ENCODE results near the gene ALG5. TPM values are rescaled to one million over a fixed set of nuclear protein-coding genes. Genes with fewer than 3 reads are reported as not detected.

ALG5 gene
- 28.1 and 29.0 TPM in 2 replicates for total RNA-seq
- polyA plus RNA-seq (2012), result 23.9 TPM

- peak; percentile 90 for DNase-seq (ENCODE audit: low read depth)
Measured at GRCh38 chr13:36999054-36999714, at the start of gene ALG5. ALG5 (minus strand) TSS chr13:36999340; CDS start chr13:36999300, 40 bp downstream.

GRCh38 chr13:37047846-37048245, 48.7 kb upstream of the ALG5 start:
- DNase-seq (ENCODE audit: low read depth), result no peak

- no peak for DNase-seq (ENCODE audit: low read depth)
Measured at GRCh38 chr13:37047032-37047431, 47.9 kb upstream of the ALG5 start.

GRCh38 chr13:37046062-37046461, 46.9 kb upstream of the ALG5 start:
- no peak for DNase-seq (ENCODE audit: low read depth)

- DNase-seq (ENCODE audit: low read depth), result no peak
Measured at GRCh38 chr13:37040789-37041188, 41.6 kb upstream of the ALG5 start.

- DNase-seq (ENCODE audit: low read depth), result no peak
Measured at GRCh38 chr13:37039896-37040295, 40.8 kb upstream of the ALG5 start.

- no peak for DNase-seq (ENCODE audit: low read depth)
Measured at GRCh38 chr13:37037241-37037640, 38.1 kb upstream of the ALG5 start.

- DNase-seq (ENCODE audit: low read depth), result peak; percentile 6
Measured at GRCh38 chr13:37029617-37030016, 30.5 kb upstream of the ALG5 start.

- DNase-seq (ENCODE audit: low read depth), result no peak
Measured at GRCh38 chr13:37027639-37028038, 28.5 kb upstream of the ALG5 start.

GRCh38 chr13:37026771-37027170, 27.6 kb upstream of the ALG5 start:
- no peak for DNase-seq (ENCODE audit: low read depth)

- peak; percentile 82 for DNase-seq (ENCODE audit: low read depth)
Measured at GRCh38 chr13:37023871-37024270, 24.7 kb upstream of the ALG5 start.

- DNase-seq (ENCODE audit: low read depth), result no peak
Measured at GRCh38 chr13:37014609-37015008, 15.5 kb upstream of the ALG5 start.

- DNase-seq (ENCODE audit: low read depth), result no peak
Measured at GRCh38 chr13:37011788-37012187, 12.6 kb upstream of the ALG5 start.

GRCh38 chr13:37011002-37011401, 11.9 kb upstream of the ALG5 start:
- DNase-seq (ENCODE audit: low read depth), result no peak

GRCh38 chr13:37010424-37010823, 11.3 kb upstream of the ALG5 start:
- no peak for DNase-seq (ENCODE audit: low read depth)

GRCh38 chr13:37009692-37010091, 10.6 kb upstream of the ALG5 start:
- DNase-seq (ENCODE audit: low read depth), result no peak

- DNase-seq (ENCODE audit: low read depth), result no peak
Measured at GRCh38 chr13:37001921-37002250, 2.7 kb upstream of the ALG5 start.

- DNase-seq (ENCODE audit: low read depth), result peak; percentile 17
Measured at GRCh38 chr13:36998624-36999041, 507 bp downstream of the ALG5 start.

GRCh38 chr13:36997716-36998427, 1.3 kb downstream of the ALG5 start:
- DNase-seq (ENCODE audit: low read depth), result no peak

- peak; percentile 13 for DNase-seq (ENCODE audit: low read depth)
Measured at GRCh38 chr13:36992362-36992761, 6.8 kb downstream of the ALG5 start.

- no peak for DNase-seq (ENCODE audit: low read depth)
Measured at GRCh38 chr13:36986462-36987240, 12.5 kb downstream of the ALG5 start.

GRCh38 chr13:36981156-36981743, 17.9 kb downstream of the ALG5 start:
- DNase-seq (ENCODE audit: low read depth), result peak; percentile 46

Measured in myocyte (in vitro differentiated cells).